ENCODE data around the gene ZNF423. TPM values are rescaled to one million over a fixed set of nuclear protein-coding genes. Genes with fewer than 3 reads are reported as not detected.
A peak's percentile ranks its signal among the peaks of the same experiment; 100 is the strongest.

The ZNF423 gene
- total and polyA plus RNA-seq, 2 experiments from 2014 or later, result 14.9 to 41.8 TPM

DNA sequence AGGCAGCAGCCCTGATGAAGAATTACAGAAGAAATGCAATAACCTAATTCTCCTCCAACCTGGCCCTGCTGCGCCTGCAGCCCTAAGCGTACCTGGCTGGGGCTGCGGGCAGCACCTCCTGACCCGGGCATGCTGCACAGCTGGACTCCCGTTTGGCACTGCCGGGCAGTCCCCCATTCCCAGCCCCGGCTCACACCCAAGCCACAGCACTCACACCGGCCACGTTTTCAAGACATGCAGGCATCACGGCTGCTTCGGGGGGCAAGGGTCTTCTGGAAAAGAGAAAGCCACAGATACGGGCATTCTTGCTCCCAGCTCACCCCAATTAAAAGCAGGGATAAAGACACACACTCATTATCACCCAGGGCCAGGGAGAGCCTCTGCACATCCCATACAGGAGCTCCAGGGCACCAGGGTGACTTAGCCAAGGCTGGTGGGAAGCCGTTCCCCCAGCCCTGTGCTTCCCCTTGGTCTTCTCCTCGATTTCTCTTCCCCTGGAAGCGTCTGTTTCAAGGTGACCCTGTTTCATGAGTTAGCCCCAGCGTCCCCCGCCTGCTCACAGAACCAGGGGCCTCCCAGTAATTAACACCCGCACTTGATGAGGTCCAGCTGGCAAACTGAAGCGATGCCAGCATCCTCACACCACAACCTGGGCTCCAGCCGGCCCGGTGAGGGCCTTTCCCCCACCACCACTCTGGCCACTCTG lies 265.6 kb downstream of the ZNF423 start (continued):
- TF ChIP-seq, protein P1, sequence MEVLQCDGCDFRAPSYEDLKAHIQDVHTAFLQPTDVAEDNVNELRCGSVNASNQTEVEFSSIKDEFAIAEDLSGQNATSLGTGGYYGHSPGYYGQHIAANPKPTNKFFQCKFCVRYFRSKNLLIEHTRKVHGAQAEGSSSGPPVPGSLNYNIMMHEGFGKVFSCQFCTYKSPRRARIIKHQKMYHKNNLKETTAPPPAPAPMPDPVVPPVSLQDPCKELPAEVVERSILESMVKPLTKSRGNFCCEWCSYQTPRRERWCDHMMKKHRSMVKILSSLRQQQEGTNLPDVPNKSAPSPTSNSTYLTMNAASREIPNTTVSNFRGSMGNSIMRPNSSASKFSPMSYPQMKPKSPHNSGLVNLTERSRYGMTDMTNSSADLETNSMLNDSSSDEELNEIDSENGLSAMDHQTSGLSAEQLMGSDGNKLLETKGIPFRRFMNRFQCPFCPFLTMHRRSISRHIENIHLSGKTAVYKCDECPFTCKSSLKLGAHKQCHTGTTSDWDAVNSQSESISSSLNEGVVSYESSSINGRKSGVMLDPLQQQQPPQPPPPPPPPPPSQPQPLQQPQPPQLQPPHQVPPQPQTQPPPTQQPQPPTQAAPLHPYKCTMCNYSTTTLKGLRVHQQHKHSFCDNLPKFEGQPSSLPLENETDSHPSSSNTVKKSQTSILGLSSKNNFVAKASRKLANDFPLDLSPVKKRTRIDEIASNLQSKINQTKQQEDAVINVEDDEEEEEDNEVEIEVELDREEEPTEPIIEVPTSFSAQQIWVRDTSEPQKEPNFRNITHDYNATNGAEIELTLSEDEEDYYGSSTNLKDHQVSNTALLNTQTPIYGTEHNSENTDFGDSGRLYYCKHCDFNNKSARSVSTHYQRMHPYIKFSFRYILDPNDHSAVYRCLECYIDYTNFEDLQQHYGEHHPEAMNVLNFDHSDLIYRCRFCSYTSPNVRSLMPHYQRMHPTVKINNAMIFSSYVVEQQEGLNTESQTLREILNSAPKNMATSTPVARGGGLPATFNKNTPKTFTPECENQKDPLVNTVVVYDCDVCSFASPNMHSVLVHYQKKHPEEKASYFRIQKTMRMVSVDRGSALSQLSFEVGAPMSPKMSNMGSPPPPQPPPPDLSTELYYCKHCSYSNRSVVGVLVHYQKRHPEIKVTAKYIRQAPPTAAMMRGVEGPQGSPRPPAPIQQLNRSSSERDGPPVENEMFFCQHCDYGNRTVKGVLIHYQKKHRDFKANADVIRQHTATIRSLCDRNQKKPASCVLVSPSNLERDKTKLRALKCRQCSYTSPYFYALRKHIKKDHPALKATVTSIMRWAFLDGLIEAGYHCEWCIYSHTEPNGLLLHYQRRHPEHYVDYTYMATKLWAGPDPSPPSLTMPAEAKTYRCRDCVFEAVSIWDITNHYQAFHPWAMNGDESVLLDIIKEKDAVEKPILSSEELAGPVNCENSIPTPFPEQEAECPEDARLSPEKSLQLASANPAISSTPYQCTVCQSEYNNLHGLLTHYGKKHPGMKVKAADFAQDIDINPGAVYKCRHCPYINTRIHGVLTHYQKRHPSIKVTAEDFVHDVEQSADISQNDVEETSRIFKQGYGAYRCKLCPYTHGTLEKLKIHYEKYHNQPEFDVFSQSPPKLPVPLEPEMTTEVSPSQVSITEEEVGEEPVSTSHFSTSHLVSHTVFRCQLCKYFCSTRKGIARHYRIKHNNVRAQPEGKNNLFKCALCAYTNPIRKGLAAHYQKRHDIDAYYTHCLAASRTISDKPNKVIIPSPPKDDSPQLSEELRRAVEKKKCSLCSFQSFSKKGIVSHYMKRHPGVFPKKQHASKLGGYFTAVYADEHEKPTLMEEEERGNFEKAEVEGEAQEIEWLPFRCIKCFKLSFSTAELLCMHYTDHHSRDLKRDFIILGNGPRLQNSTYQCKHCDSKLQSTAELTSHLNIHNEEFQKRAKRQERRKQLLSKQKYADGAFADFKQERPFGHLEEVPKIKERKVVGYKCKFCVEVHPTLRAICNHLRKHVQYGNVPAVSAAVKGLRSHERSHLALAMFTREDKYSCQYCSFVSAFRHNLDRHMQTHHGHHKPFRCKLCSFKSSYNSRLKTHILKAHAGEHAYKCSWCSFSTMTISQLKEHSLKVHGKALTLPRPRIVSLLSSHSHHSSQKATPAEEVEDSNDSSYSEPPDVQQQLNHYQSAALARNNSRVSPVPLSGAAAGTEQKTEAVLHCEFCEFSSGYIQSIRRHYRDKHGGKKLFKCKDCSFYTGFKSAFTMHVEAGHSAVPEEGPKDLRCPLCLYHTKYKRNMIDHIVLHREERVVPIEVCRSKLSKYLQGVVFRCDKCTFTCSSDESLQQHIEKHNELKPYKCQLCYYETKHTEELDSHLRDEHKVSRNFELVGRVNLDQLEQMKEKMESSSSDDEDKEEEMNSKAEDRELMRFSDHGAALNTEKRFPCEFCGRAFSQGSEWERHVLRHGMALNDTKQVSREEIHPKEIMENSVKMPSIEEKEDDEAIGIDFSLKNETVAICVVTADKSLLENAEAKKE (CRISPR knock-in tag; IDR thresholded peaks at IDR 0.05), result no peak
- no peak for TF ChIP-seq NANOG (IDR thresholded peaks at IDR 0.05; ENCODE audit: borderline replicate concordance)
- no peak for TF ChIP-seq ZNF114 (CRISPR knock-in tag; IDR thresholded peaks at IDR 0.05)
- TF ChIP-seq JUNB (IDR thresholded peaks at IDR 0.05; ENCODE audit: unreplicated experiment), result no peak
- no peak for TF ChIP-seq EZH2 (IDR thresholded peaks at IDR 0.05; ENCODE audit: low read depth, unreplicated experiment)
- no peak for TF ChIP-seq CREB1 (CRISPR knock-in tag; IDR thresholded peaks at IDR 0.05; ENCODE audit: low read depth)

DNA sequence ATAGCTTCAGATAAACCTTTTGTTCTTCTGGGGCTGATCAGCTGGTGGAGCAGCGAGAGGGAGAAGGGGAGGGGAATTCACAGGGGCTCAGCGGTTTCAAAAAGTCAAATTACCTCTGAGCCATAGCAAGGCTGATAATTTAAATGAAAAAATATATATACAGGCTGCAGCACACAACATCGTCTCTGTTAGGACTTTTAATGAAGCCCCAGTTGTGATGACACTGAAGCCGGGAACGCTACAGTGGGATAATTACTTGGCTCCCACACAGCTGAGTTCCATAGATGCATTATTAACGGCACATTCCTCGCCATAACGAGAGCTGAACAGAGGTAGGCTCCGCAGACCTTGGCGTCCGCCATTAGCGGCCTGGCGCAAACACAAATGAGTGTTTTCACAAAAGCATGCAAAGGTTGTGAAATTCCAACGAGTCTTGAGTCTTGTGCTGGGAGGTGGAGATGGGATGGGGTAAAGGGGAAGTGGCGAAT lies 266.3 kb downstream of the ZNF423 start:
- DNase-seq (ENCODE audit: low spot score) (no peak), ATAC-seq (no peak)
- Histone ChIP-seq H3K9me2 (ENCODE audit: insufficient read depth) (no peaks in the 10 kb centered on the region), H3K27ac (ENCODE audit: low read depth) (peak overlapping the region; percentile 36), H3K79me2 (replicated peaks; ENCODE audit: insufficient read depth) (no peaks in the 10 kb centered on the region), H2AFZ (no peak overlapping the region), H3K36me3 (ENCODE audit: insufficient read depth) (no peaks in the 10 kb centered on the region), H3K4me2 (0 out of 2 replicates have a peak overlapping the region, but pooled peaks have one; percentile 27), H3K4me1 (ENCODE audit: insufficient read depth) (peaks cover 7% of the 10 kb centered on the region; the same call in 1 of the 2 replicates), H3F3A (replicated peaks; ENCODE audit: low read depth) (no peaks in the 10 kb centered on the region), H3K4me3 (no peak overlapping the region), H3K27me3 (ENCODE audit: insufficient read depth) (no peaks in the 10 kb centered on the region), H4K20me1 (replicated peaks; ENCODE audit: insufficient read depth) (no peaks in the 10 kb centered on the region)
- Mint-ChIP-seq H3K36me3 (ENCODE audit: low read depth) (no peaks in the 10 kb centered on the region), H3K27me3 (ENCODE audit: insufficient read depth, low read depth, poor library complexity) (peaks cover 9% of the 10 kb centered on the region), H3K4me3 (no peak overlapping the region), H3K9me3 (peaks cover 3% of the 10 kb centered on the region; the same call in 2 of the 3 replicates), H3K4me1 (peaks cover 50% of the 10 kb centered on the region), H3K27ac (0 out of 2 replicates have a peak overlapping the region, but pooled peaks have one; percentile 20)
- TF ChIP-seq, protein P1 (CRISPR knock-in tag; IDR thresholded peaks at IDR 0.05), result no peak
- no peak for TF ChIP-seq JUNB (IDR thresholded peaks at IDR 0.05; ENCODE audit: unreplicated experiment)
